GM12878 (cell line): Measurements from ENCODE around the gene MSI2. TPM values are rescaled to one million over a fixed set of nuclear protein-coding genes. Genes with fewer than 3 reads are reported as not detected.

Source experiments
- ATAC-seq: fragments of 200-7000 bp; cut with Tn5 transposase; 3 replicates; pipeline ENCODE4 v1.9.1; 2020; ENCODE audit warnings: mild to moderate bottlenecking, moderate library complexity
- BruUV-seq: library from RNA; stranded (reverse); fragments of 400-500 nt; replicated peaks from 2 replicates; lab custom pipeline; 2021; lab: Mats Ljungman, UMichigan
- CTCF ChIA-PET: fragments of 300-600 bp; sonication (Branson Sonifier 250); formaldehyde crosslinking; extraction: SDS; loops from one replicate; lab custom pipeline; 2021; ENCODE audit warnings: inconsistent platforms; lab: Yijun Ruan, JAX
- POLR2A ChIA-PET: fragments of 350-600 bp; formaldehyde crosslinking; extraction: SDS; loops from one replicate; lab custom pipeline; 2021; ENCODE audit warnings: inconsistent platforms; lab: Charles Lee
- RAD21 ChIA-PET: fragments of 300-600 bp; sonication (Branson Sonifier 250); formaldehyde crosslinking; loops from one replicate; lab custom pipeline; 2023; ENCODE audit warnings: antibody characterized with exemption; ENCODE audit not compliant: unreplicated experiment; lab: Charles Lee
- SMC1A ChIA-PET: fragments of 300-600 bp; sonication (Branson Sonifier 250); formaldehyde crosslinking; loops from one replicate; lab custom pipeline; 2023; ENCODE audit not compliant: unreplicated experiment, uncharacterized antibody; lab: Charles Lee
- DNase-seq: peaks from one replicate; pipeline ENCODE4 v3.0.0-alpha.2; 2011; ENCODE audit warnings: low read depth, low spot score
- FAIRE-seq: peaks from 3 replicates; lab custom pipeline; 2011; peaks lifted over from hg19 to GRCh38; lab: Jason Lieb, UNC
- H2AFZ ChIP-seq: 2 replicates; pipeline ENCODE4 v1.6.0; 2011; ENCODE audit warnings: low read depth, low read length, control low read depth; ENCODE audit not compliant: control insufficient read depth
- H3K27ac ChIP-seq: 2 replicates; pipeline ENCODE4 v1.5.1; 2011; ENCODE audit warnings: control low read depth; ENCODE audit not compliant: control insufficient read depth, insufficient read depth
- H3K27me3 ChIP-seq, 2 experiments: replicated peaks in 1 of 2; 2 replicates each; pipeline versions ENCODE4 v1.6.0 to v1.6.1; 2011; ENCODE audit warnings: low read length in 1 of 2; ENCODE audit not compliant: control insufficient read depth in 2 of 2, insufficient read depth in 2 of 2
- H3K36me3 ChIP-seq, 2 experiments: 2 replicates each; pipeline ENCODE4 v1.5.1; 2011; ENCODE audit warnings: low read length in 1 of 2; ENCODE audit not compliant: control insufficient read depth in 2 of 2, insufficient read depth in 2 of 2
- H3K4me1 ChIP-seq: 2 replicates; pipeline ENCODE4 v1.6.1; 2011; ENCODE audit warnings: mild to moderate bottlenecking, low read length, moderate library complexity, mixed read lengths; ENCODE audit not compliant: control insufficient read depth, insufficient read depth
- H3K4me2 ChIP-seq: 2 replicates; pipeline ENCODE4 v1.6.0; 2011; ENCODE audit warnings: control low read depth; ENCODE audit not compliant: control insufficient read depth, insufficient read depth
- H3K4me3 ChIP-seq: fragments of 200-600 bp; sonication (generic); 2 replicates; pipeline ENCODE4 v1.5.1; 2016
- H3K79me2 ChIP-seq: 2 replicates; pipeline ENCODE4 v1.6.0; 2011; ENCODE audit warnings: low read length; ENCODE audit not compliant: control insufficient read depth, insufficient read depth
- H3K9ac ChIP-seq: 2 replicates; pipeline ENCODE4 v1.8.0; 2011; ENCODE audit warnings: low read length, control low read depth, mixed read lengths; ENCODE audit not compliant: control insufficient read depth, insufficient read depth
- H3K9me3 ChIP-seq: replicated peaks from 3 replicates; pipeline ENCODE4 v1.5.1; 2011; ENCODE audit warnings: mild to moderate bottlenecking, low read length; ENCODE audit not compliant: control insufficient read depth, insufficient read depth
- H4K20me1 ChIP-seq: 2 replicates; pipeline ENCODE4 v1.6.0; 2011; ENCODE audit not compliant: control insufficient read depth, insufficient read depth
- CBFB ChIP-seq: IDR thresholded peaks from 2 replicates; pipeline ENCODE4 v1.6.1; 2016; ENCODE audit warnings: antibody characterized with exemption, low read depth
- EED ChIP-seq: sonication (generic); IDR thresholded peaks from 2 replicates; pipeline ENCODE4 v1.6.1; 2016; ENCODE audit warnings: antibody characterized with exemption, low read depth
- EZH2 ChIP-seq: IDR thresholded peaks from 2 replicates; pipeline ENCODE4 v1.6.1; 2012; ENCODE audit warnings: low read depth, mild to moderate bottlenecking, control low read depth, inconsistent platforms, low read length, borderline replicate concordance; ENCODE audit not compliant: control insufficient read depth
- FOXK2 ChIP-seq: fragments of 450-650 bp; IDR thresholded peaks from 2 replicates; pipeline ENCODE4 v1.6.1; 2017; ENCODE audit warnings: mild to moderate bottlenecking, moderate library complexity
- FOXM1 ChIP-seq: IDR thresholded peaks from 2 replicates; pipeline ENCODE4 v1.6.1; 2012; ENCODE audit warnings: low read depth, mild to moderate bottlenecking, inconsistent platforms, low read length, moderate library complexity
- JUNB ChIP-seq: IDR thresholded peaks from 2 replicates; pipeline ENCODE4 v1.6.1; 2016; ENCODE audit warnings: antibody characterized with exemption, mild to moderate bottlenecking
- JUND ChIP-seq: IDR thresholded peaks from 2 replicates; pipeline ENCODE4 v1.6.1; 2012; ENCODE audit warnings: low read depth, mild to moderate bottlenecking, low read length, improper control_type of control experiment, moderate library complexity
- KLF5 ChIP-seq: fragments of 450-650 bp; IDR thresholded peaks from 2 replicates; pipeline ENCODE4 v1.6.1; 2014; ENCODE audit warnings: mild to moderate bottlenecking; ENCODE audit not compliant: partially characterized antibody
- LARP7 ChIP-seq: fragments of 450-650 bp; IDR thresholded peaks from 2 replicates; pipeline ENCODE4 v1.6.1; 2017; ENCODE audit warnings: mild to moderate bottlenecking
- MEF2A ChIP-seq: IDR thresholded peaks from 2 replicates; pipeline ENCODE4 v1.6.1; 2011; ENCODE audit warnings: low read depth, mild to moderate bottlenecking, low read length, moderate library complexity; ENCODE audit not compliant: insufficient read depth
- RUNX3 ChIP-seq: IDR thresholded peaks from 2 replicates; pipeline ENCODE4 v1.6.1; 2012; ENCODE audit warnings: low read length, inconsistent platforms
- SPI1 ChIP-seq: IDR thresholded peaks from 2 replicates; pipeline ENCODE4 v1.6.1; 2011; ENCODE audit warnings: low read depth, mild to moderate bottlenecking, low read length, moderate library complexity, borderline replicate concordance; ENCODE audit not compliant: insufficient read depth
- SUZ12 ChIP-seq: fragments of 200-600 bp; sonication (generic); IDR thresholded peaks from one replicate; pipeline ENCODE4 v1.6.1; 2018; ENCODE audit warnings: antibody characterized with exemption, mild to moderate bottlenecking; ENCODE audit not compliant: unreplicated experiment
- TCF7 ChIP-seq: IDR thresholded peaks from 2 replicates; pipeline ENCODE4 v1.6.1; 2014; ENCODE audit warnings: antibody characterized with exemption, borderline replicate concordance
- ZBED1 ChIP-seq: IDR thresholded peaks from 2 replicates; pipeline ENCODE4 v1.6.1; 2016; ENCODE audit warnings: borderline replicate concordance
- WGBS: methylation state at CpG from one replicate; pipeline ENCODE4 v1.1.6; 2016; ENCODE audit warnings: low lambda C conversion rate; ENCODE audit not compliant: insufficient replicate concordance, insufficient coverage; ENCODE audit errors: missing lambda C conversion rate; 5-methylcytosine and 5-hydroxymethylcytosine counted together
- in situ Hi-C: fragments of 300-500 bp; cut with MboI; formaldehyde crosslinking; loops from 9 replicates; pipeline ENCODE4 v1.14.3; 2018; ENCODE audit warnings: mixed read lengths
- intact Hi-C: fragments of 100-400 bp; cut with micrococcal nuclease; formaldehyde crosslinking; loops from one replicate; pipeline ENCODE4 v1.14.2; 2022; ENCODE audit not compliant: unreplicated experiment
- polyA plus RNA-seq, 11 experiments: library from polyadenylated mRNA; depleted of rRNA in 4 of 11; unstranded in 6 of 11; stranded (reverse) in 5 of 11; fragments of >200 nt; fragmentation: Nextera tagmentation in 4 of 11; fragmentation: Illumina TruSeq in 1 of 11; extraction: Ambion mirVana in 4 of 11; extraction: Trizol in 1 of 11; gene quantifications; 1 replicate in 1 of 11; 2 replicates in 10 of 11; pipeline versions ENCODE4 v1.2.1 to v1.2.3, GENCODE V29; 2011 to 2016; ENCODE audit warnings: inconsistent platforms in 2 of 11, missing spikeins in 2 of 11, low read depth in 1 of 11
- total RNA-seq, 4 experiments: library from RNA; depleted of rRNA in 3 of 4; stranded (reverse); fragments of >200 nt in 3 of 4; fragmentation: Illumina TruSeq in 1 of 4; extraction: Trizol in 1 of 4; gene quantifications; 2 replicates each; pipeline versions ENCODE4 v1.2.1 to v1.2.3, GENCODE V29; 2013 to 2021
- TF ChIP-seq, protein P1 (sequence below): fragments of 150-350 bp; IDR thresholded peaks from 2 replicates; pipeline ENCODE4 v1.6.1; 2014; ENCODE audit warnings: mild to moderate bottlenecking, low read depth, low read length
- TF ChIP-seq, protein P2 (sequence below): IDR thresholded peaks from 2 replicates; pipeline ENCODE4 v1.6.1; 2012; ENCODE audit warnings: improper control_type of control experiment, low read depth, low read length; ENCODE audit not compliant: insufficient replicate concordance

MSI2 gene
- total and polyA plus RNA-seq, 10 of the 15 experiments (the other 5 are each of a cell fraction or from before 2014, with no cell fraction given): 6.1 to 76.1 (median 42.0) TPM

GRCh38 chr17:57289130-57289529 is 32.8 kb downstream of the MSI2 start:
- Histone ChIP-seq H3K4me2 (no peak overlapping the region), H3K4me1 (peaks cover 10% of the 10 kb centered on the region), H2AFZ (no peak overlapping the region), H3K9ac (no peak overlapping the region)
- ChIA-PET RAD21 (interaction anchor here (0.6 kb wide), 1 partner anchor 88 kb away, joined by 3 read pairs; no protein-coding TSS in a partner anchor), CTCF (no interaction called here)
- intact Hi-C loops: no loop called here
- ATAC-seq: no peak
- no peak for TF ChIP-seq RUNX3
- no peak for TF ChIP-seq MEF2A
- TF ChIP-seq JUNB: no peak
- TF ChIP-seq FOXK2: no peak
- TF ChIP-seq ZBED1: no peak
- TF ChIP-seq, protein P1, sequence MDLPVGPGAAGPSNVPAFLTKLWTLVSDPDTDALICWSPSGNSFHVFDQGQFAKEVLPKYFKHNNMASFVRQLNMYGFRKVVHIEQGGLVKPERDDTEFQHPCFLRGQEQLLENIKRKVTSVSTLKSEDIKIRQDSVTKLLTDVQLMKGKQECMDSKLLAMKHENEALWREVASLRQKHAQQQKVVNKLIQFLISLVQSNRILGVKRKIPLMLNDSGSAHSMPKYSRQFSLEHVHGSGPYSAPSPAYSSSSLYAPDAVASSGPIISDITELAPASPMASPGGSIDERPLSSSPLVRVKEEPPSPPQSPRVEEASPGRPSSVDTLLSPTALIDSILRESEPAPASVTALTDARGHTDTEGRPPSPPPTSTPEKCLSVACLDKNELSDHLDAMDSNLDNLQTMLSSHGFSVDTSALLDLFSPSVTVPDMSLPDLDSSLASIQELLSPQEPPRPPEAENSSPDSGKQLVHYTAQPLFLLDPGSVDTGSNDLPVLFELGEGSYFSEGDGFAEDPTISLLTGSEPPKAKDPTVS: no peak
- TF ChIP-seq, protein P2, sequence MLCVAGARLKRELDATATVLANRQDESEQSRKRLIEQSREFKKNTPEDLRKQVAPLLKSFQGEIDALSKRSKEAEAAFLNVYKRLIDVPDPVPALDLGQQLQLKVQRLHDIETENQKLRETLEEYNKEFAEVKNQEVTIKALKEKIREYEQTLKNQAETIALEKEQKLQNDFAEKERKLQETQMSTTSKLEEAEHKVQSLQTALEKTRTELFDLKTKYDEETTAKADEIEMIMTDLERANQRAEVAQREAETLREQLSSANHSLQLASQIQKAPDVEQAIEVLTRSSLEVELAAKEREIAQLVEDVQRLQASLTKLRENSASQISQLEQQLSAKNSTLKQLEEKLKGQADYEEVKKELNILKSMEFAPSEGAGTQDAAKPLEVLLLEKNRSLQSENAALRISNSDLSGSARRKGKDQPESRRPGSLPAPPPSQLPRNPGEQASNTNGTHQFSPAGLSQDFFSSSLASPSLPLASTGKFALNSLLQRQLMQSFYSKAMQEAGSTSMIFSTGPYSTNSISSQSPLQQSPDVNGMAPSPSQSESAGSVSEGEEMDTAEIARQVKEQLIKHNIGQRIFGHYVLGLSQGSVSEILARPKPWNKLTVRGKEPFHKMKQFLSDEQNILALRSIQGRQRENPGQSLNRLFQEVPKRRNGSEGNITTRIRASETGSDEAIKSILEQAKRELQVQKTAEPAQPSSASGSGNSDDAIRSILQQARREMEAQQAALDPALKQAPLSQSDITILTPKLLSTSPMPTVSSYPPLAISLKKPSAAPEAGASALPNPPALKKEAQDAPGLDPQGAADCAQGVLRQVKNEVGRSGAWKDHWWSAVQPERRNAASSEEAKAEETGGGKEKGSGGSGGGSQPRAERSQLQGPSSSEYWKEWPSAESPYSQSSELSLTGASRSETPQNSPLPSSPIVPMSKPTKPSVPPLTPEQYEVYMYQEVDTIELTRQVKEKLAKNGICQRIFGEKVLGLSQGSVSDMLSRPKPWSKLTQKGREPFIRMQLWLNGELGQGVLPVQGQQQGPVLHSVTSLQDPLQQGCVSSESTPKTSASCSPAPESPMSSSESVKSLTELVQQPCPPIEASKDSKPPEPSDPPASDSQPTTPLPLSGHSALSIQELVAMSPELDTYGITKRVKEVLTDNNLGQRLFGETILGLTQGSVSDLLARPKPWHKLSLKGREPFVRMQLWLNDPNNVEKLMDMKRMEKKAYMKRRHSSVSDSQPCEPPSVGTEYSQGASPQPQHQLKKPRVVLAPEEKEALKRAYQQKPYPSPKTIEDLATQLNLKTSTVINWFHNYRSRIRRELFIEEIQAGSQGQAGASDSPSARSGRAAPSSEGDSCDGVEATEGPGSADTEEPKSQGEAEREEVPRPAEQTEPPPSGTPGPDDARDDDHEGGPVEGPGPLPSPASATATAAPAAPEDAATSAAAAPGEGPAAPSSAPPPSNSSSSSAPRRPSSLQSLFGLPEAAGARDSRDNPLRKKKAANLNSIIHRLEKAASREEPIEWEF: no peak
- TF ChIP-seq JUND: no peak
- no peak for TF ChIP-seq EED
- TF ChIP-seq LARP7: no peak
- TF ChIP-seq TCF7: no peak
- no peak for TF ChIP-seq SPI1
- TF ChIP-seq CBFB: no peak
- no peak for TF ChIP-seq SUZ12
- TF ChIP-seq FOXM1: no peak
- no peak for TF ChIP-seq KLF5
- TF ChIP-seq EZH2: no peak
- TF ChIP-seq, all 136 proteins: peak for 0
- in situ Hi-C loops: no loop called here
- BruUV-seq: no TSS peak
- Histone ChIP-seq H3K27me3 (no peaks in the 10 kb centered on the region), H3K79me2 (peaks cover 27% of the 10 kb centered on the region), H3K27ac (no peak overlapping the region), H3K4me3 (no peak overlapping the region), H3K9me3 (no peaks in the 10 kb centered on the region), H4K20me1 (no peaks in the 10 kb centered on the region; the same call in 1 of the 2 replicates), H3K36me3 (peaks cover 14 to 25% of the 10 kb centered on the region in 2 experiments; a peak in 3 of 4 replicates)
- 76% methylated on average over 5 of the region's 5 CpGs for WGBS
- FAIRE-seq (no peak), DNase-seq (no peak)
- ChIA-PET POLR2A (no interaction called here), SMC1A (interaction anchor here (0.6 kb wide), 2 partner anchors 132 to 400 kb away, joined by 3 read pairs; no protein-coding TSS in a partner anchor)
